ENCODE data around the gene INCENP. TPM values are rescaled to one million over a fixed set of nuclear protein-coding genes. Genes with fewer than 3 reads are reported as not detected.

The INCENP gene
- total and polyA plus RNA-seq, 2 donors (not counting 1 experiment from before 2014, with no cell fraction given), result 8.9 to 37.8 TPM

DNA sequence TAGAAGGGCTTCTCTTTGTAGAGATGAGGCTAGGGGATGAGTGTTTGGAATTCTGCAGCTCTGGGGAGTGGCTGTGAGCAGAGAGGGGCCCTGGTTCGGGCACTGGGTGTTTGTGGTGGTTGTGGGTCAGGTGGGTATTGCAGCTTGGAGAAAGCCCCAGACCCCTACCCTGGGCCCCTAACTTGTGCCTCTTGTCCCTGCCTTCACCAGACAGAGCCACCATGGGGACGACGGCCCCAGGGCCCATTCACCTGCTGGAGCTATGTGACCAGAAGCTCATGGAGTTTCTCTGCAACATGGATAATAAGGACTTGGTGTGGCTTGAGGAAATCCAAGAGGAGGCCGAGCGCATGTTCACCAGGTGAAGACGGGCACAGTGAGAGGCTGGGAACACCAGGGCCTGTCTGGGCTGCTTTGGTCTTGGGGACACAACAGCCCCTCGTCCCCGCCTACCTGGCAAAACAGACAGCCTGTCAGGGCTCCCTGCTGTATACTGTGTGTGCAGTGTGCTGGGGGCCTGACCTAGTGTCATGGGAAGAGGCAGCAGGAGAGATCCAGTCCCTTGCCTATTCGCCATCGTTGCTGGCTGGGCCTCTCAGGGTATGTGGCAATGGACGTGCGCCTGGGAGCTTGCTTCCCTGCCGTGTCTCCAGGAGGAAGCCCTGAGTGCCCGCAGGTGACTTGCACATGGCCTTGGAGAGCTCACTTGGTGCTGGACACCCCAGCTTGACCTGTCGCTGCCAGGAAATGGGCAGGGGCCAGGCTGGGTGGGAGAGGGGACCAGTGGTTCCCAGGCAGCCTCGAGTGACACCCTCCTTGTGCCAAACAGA is 4.3 kb downstream of the INCENP start:
- WGBS (ENCODE audit: insufficient coverage), result 92% methylated on average over 15 of the region's 16 CpGs
- Histone ChIP-seq H2AFZ (ENCODE audit: insufficient read depth, low read depth, low read length, poor library complexity, severe bottlenecking) (no peak overlapping the region), H3K9ac (ENCODE audit: low read length) (no peak overlapping the region), H3K4me1 (ENCODE audit: control insufficient read depth in 2 of 2, insufficient read depth in 2 of 2, low read length in 2 of 2) (peaks cover 11 to 16% of the 10 kb centered on the region in 2 donors), H3K4me3 (ENCODE audit: control extremely low read depth in 1 of 5, extremely low read depth in 1 of 5, insufficient read depth in 1 of 5, low read depth in 2 of 5, low read length in 4 of 5) (no peak overlapping the region), H3K79me2 (ENCODE audit: control insufficient read depth, insufficient read depth, low read length) (peaks cover 95% of the 10 kb centered on the region), H3K36me3 (replicated peaks in 1 of 2; ENCODE audit: control extremely low read depth in 1 of 2, control insufficient read depth in 1 of 2, extremely low read depth in 1 of 2, insufficient read depth in 2 of 2, low read length in 1 of 2) (peaks cover 3 to 39% of the 10 kb centered on the region in 2 experiments), H3K27me3 (replicated peaks in 1 of 4; ENCODE audit: control extremely low read depth in 1 of 4, control insufficient read depth in 3 of 4, insufficient read depth in 4 of 4, low read length in 3 of 4) (no peaks in the 10 kb centered on the region), H3K9me3 (ENCODE audit: control extremely low read depth in 1 of 3, control insufficient read depth in 2 of 3, insufficient read depth in 1 of 3, low read length in 2 of 3) (peaks cover 0 to 3% (median 0%) of the 10 kb centered on the region in 3 donors), H4K20me1 (ENCODE audit: control insufficient read depth, insufficient read depth, low read length, poor library complexity, severe bottlenecking) (peaks cover 6% of the 10 kb centered on the region), H3K27ac (ENCODE audit: low read length in 2 of 2) (no peak overlapping the region), H3K4me2 (replicated peaks; ENCODE audit: low read depth, low read length, poor library complexity, severe bottlenecking) (no peak overlapping the region)
- no peaks in the 10 kb centered on the region for H3K9me3 Mint-ChIP-seq (ENCODE audit: insufficient read depth)
- H3K27ac Mint-ChIP-seq, result no peak overlapping the region
- intact Hi-C loops (cut with micrococcal nuclease), result loop anchor here (10.0 kb wide), 1 partner anchor 773 kb away; no protein-coding TSS in a partner anchor
- POLR2A ChIA-PET, result interaction anchor here (0.6 kb wide), 1 partner anchor 230 kb away, joined by 9 read pairs; no protein-coding TSS in a partner anchor
- ATAC-seq (ENCODE audit: low read depth) (no peak), DNase-seq (no peak)
- peaks cover 30% of the 10 kb centered on the region for H3K4me1 Mint-ChIP-seq
- TF ChIP-seq EZH2 (IDR thresholded peaks at IDR 0.05; ENCODE audit: borderline replicate concordance, insufficient read depth, low read depth, low read length, poor library complexity, severe bottlenecking), result no peak
- TF ChIP-seq, protein P1, sequence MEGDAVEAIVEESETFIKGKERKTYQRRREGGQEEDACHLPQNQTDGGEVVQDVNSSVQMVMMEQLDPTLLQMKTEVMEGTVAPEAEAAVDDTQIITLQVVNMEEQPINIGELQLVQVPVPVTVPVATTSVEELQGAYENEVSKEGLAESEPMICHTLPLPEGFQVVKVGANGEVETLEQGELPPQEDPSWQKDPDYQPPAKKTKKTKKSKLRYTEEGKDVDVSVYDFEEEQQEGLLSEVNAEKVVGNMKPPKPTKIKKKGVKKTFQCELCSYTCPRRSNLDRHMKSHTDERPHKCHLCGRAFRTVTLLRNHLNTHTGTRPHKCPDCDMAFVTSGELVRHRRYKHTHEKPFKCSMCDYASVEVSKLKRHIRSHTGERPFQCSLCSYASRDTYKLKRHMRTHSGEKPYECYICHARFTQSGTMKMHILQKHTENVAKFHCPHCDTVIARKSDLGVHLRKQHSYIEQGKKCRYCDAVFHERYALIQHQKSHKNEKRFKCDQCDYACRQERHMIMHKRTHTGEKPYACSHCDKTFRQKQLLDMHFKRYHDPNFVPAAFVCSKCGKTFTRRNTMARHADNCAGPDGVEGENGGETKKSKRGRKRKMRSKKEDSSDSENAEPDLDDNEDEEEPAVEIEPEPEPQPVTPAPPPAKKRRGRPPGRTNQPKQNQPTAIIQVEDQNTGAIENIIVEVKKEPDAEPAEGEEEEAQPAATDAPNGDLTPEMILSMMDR (IDR thresholded peaks at IDR 0.05), result no peak
- CTCF ChIA-PET, result interaction anchor here (1.1 to 4.3 kb wide), 3 partner anchors 14 to 331 kb away, joined by 3 to 13 read pairs (median 4); no protein-coding TSS in a partner anchor
- H3K27me3 Mint-ChIP-seq, result no peaks in the 10 kb centered on the region
- H3K4me3 Mint-ChIP-seq, result no peak overlapping the region

DNA sequence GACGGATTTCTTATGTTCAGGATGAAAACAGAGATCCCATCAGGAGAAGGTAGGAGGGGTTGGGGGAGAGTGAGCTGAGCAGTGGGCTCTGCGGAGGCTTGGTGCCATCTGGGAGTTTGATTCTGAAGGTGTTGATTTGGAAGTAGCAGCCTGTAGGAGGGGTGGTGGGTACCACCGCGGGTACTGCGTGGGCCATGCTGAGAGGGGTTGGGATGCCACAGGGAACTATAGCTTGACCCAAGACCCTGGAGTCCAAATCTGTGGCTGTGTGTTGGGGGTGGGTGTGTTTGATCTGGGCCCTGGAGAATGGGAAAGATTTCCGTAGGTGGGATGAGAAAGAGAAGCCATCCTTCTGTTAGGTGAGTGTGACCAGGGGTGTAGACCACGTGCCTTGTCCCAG is 5.0 kb downstream of the INCENP start:
- Histone ChIP-seq H4K20me1 (ENCODE audit: control insufficient read depth, insufficient read depth, low read length, poor library complexity, severe bottlenecking) (peaks cover 6% of the 10 kb centered on the region), H3K9ac (ENCODE audit: low read length) (no peak overlapping the region), H3K79me2 (ENCODE audit: control insufficient read depth, insufficient read depth, low read length) (peaks cover 100% of the 10 kb centered on the region), H3K9me3 (ENCODE audit: control extremely low read depth in 1 of 3, control insufficient read depth in 2 of 3, insufficient read depth in 1 of 3, low read length in 2 of 3) (peaks cover 0 to 3% (median 0%) of the 10 kb centered on the region in 3 donors), H3K4me2 (replicated peaks; ENCODE audit: low read depth, low read length, poor library complexity, severe bottlenecking) (no peak overlapping the region), H2AFZ (ENCODE audit: insufficient read depth, low read depth, low read length, poor library complexity, severe bottlenecking) (no peak overlapping the region), H3K36me3 (replicated peaks in 1 of 2; ENCODE audit: control extremely low read depth in 1 of 2, control insufficient read depth in 1 of 2, extremely low read depth in 1 of 2, insufficient read depth in 2 of 2, low read length in 1 of 2) (peaks cover 3 to 39% of the 10 kb centered on the region in 2 experiments), H3K4me3 (ENCODE audit: control extremely low read depth in 1 of 5, extremely low read depth in 1 of 5, insufficient read depth in 1 of 5, low read depth in 2 of 5, low read length in 4 of 5) (no peak overlapping the region), H3K27me3 (replicated peaks in 1 of 4; ENCODE audit: control extremely low read depth in 1 of 4, control insufficient read depth in 3 of 4, insufficient read depth in 4 of 4, low read length in 3 of 4) (no peaks in the 10 kb centered on the region), H3K27ac (ENCODE audit: low read length in 2 of 2) (no peak overlapping the region), H3K4me1 (ENCODE audit: control insufficient read depth in 2 of 2, insufficient read depth in 2 of 2, low read length in 2 of 2) (peaks cover 8 to 16% of the 10 kb centered on the region in 2 donors)
- Mint-ChIP-seq H3K4me3 (no peak overlapping the region), H3K9me3 (ENCODE audit: insufficient read depth) (no peaks in the 10 kb centered on the region), H3K4me1 (peaks cover 25% of the 10 kb centered on the region), H3K27ac (no peak overlapping the region), H3K27me3 (no peaks in the 10 kb centered on the region)
- ChIA-PET CTCF (interaction anchor here (4.3 kb wide), 1 partner anchor 21 kb away, joined by 13 read pairs; no protein-coding TSS in a partner anchor), POLR2A (no interaction called here)
- intact Hi-C loops (cut with micrococcal nuclease), result loop anchor here (10.0 kb wide), 1 partner anchor 774 kb away; no protein-coding TSS in a partner anchor
- no peak for TF ChIP-seq EZH2 (IDR thresholded peaks at IDR 0.05; ENCODE audit: borderline replicate concordance, insufficient read depth, low read depth, low read length, poor library complexity, severe bottlenecking)
- TF ChIP-seq, protein P1 (IDR thresholded peaks at IDR 0.05), result no peak
- ATAC-seq (ENCODE audit: low read depth), result no peak
- no peak for DNase-seq
- 99% methylated on average over 6 of the region's 7 CpGs for WGBS (ENCODE audit: insufficient coverage)

Data from B cell (primary cell).